Stomach smooth muscle (tissue), 2 donors: Measurements from ENCODE around the gene RHOH.
"Not testable (repeated sequence)": the region's sequence is repeated elsewhere in the genome, so short reads cannot be mapped to it uniquely, and the experiment has no call there.

Experiments used
- H3K27ac ChIP-seq: one replicate; pipeline ENCODE4 v1.7.0; 2013; ENCODE audit warnings: mild to moderate bottlenecking, low read length, inconsistent platforms
- H3K27me3 ChIP-seq, 2 donors: one replicate each; pipeline ENCODE4 v1.7.0; 2013; ENCODE audit warnings: low read length in 2 of 2; ENCODE audit not compliant: insufficient read depth in 2 of 2, control insufficient read depth in 1 of 2
- H3K36me3 ChIP-seq, 2 donors: one replicate each; pipeline ENCODE4 v1.7.0; 2013; ENCODE audit warnings: low read length in 2 of 2; ENCODE audit not compliant: control insufficient read depth in 2 of 2, insufficient read depth in 2 of 2
- H3K4me1 ChIP-seq: one replicate; pipeline ENCODE4 v1.7.0; 2013; ENCODE audit warnings: low read length; ENCODE audit not compliant: control insufficient read depth, insufficient read depth
- H3K4me3 ChIP-seq, 2 donors: one replicate each; pipeline ENCODE4 v1.7.0; 2013; ENCODE audit warnings: low read length in 2 of 2
- H3K9ac ChIP-seq, 2 donors: one replicate each; pipeline ENCODE4 v1.7.0; 2013; ENCODE audit warnings: low read length in 2 of 2, mild to moderate bottlenecking in 1 of 2
- H3K9me3 ChIP-seq, 2 donors: one replicate each; pipeline ENCODE4 v1.7.0; 2013; ENCODE audit warnings: low read length in 2 of 2; ENCODE audit not compliant: control insufficient read depth in 2 of 2
- donor health status: healthy.
- donor health status: Pancreatic carcinoma.

RHOH gene

DNA sequence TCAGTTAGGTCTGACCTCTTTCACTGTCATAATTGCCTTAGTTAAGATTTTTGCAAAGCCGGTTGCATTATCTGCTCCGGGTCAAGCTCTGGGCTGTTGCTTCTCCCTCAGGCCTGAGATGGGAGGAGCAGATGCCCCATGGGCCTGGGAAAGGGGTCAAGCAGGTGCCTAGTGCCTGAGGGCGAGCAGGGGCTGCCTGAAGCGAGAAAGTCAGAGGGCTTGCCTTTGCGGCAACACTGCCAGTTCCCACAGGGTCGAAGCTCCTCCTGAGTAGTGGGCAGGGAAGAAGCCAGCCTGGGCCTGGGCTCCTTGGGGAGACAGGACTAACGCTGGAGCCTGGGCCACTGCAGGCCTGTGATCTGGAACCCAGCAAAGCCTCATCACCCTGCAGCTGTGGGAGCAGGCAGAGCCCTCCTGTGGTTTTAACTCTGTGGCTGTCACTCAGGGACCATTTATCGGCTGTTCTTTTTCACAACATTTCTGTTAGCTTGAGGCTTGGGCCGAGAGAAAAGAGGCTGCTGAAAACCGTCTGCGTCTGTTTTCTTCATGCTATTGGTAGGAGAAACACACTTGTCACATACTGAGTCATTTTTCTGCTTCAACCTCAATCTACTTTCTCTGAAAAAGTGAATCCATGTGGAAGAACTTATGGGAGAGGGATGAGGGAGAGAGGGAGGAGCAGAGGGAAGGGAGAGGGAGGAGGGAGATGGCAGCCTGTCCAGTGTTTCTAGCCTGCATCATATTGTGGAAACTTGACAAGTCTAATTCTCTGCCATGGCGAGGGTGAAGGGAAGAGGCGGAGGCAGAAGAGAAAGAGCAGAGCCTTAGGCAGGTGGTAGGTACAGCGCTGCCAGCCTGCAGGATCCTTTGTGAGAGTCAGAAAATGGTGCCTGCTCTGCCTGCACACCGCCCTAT lies 68.4 kb downstream of the RHOH start:
- H3K4me1 ChIP-seq = no peaks in the 10 kb centered on the region
- H3K27ac ChIP-seq = no peak overlapping the region
- H3K9me3 ChIP-seq = no peaks in the 10 kb centered on the region
- no peak overlapping the region for H3K9ac ChIP-seq
- no peaks in the 10 kb centered on the region for H3K27me3 ChIP-seq
- H3K36me3 ChIP-seq = no peaks in the 10 kb centered on the region
- H3K4me3 ChIP-seq = no peak overlapping the region

GRCh38 chr4:40265910-40266274 lies 69.1 kb downstream of the RHOH start:
- H3K9ac ChIP-seq = no peak overlapping the region
- H3K36me3 ChIP-seq = no peaks in the 10 kb centered on the region
- no peaks in the 10 kb centered on the region for H3K27me3 ChIP-seq
- no peak overlapping the region for H3K4me3 ChIP-seq
- no peaks in the 10 kb centered on the region for H3K4me1 ChIP-seq
- no peaks in the 10 kb centered on the region for H3K9me3 ChIP-seq
- no peak overlapping the region for H3K27ac ChIP-seq

- Histone ChIP-seq H3K4me3 (no peak overlapping the region), H3K9ac (no peak overlapping the region), H3K27me3 (no peaks in the 10 kb centered on the region), H3K9me3 (no peaks in the 10 kb centered on the region), H3K27ac (no peak overlapping the region), H3K4me1 (no peaks in the 10 kb centered on the region), H3K36me3 (no peaks in the 10 kb centered on the region)
Measured at GRCh38 chr4:40269133-40269532, 72.3 kb downstream of the RHOH start.

DNA sequence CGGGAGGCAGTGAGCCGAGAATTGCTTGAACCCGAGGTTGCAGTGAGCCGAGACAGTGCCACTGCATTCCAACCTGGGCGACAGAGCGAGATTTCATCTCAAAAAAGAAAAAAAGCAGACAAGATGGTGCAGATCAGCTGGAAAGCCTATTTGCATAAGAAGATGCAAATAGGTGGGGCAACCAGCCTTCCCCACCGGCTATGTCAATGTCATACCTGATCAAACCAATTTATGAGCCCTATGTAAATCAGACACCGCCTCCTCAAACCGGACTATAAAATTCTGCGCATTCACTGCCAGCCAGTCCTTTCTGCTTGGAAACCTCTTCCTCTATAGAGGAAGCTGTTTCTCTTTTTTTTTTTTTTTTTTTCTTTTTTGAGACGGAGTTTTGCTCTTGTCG lies 73.8 kb downstream of the RHOH start:
- Histone ChIP-seq H3K9ac (no peak overlapping the region), H3K9me3 (no peaks in the 10 kb centered on the region), H3K4me3 (no peak overlapping the region), H3K36me3 (no peaks in the 10 kb centered on the region), H3K27me3 (no peaks in the 10 kb centered on the region), H3K4me1 (no peaks in the 10 kb centered on the region), H3K27ac (no peak overlapping the region)

DNA sequence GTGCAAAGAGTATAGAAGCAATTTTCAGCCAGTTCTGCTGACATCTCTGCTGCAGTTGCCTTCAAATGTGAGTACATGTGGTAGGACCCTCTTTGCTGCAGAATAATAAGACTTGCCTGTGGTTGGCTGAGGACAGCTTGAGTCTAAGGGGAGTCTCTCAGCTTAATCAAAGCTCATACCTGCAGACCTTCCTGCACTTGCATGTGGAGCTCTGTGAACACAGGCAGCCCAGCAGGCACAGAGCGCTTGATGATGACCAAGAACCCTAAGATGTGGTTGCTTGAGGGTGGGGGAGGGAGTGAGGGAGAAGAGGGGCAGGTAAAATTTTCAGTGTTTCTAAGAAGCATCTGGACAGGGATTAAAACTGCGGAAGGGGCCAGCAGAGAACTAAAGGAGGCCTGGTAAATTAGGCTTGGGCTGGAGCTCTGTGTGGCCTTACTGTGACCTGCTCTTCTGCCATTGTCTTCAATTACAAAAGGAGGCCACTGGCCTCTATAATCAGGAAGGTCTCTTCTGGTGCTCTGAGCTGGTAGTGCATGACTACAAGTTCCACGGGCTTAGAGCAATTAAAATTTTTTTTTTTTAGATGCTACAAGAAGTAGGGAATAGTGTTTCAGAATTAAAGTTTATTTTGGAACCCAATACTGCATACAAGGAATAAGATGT lies 78.4 kb downstream of the RHOH start:
- Histone ChIP-seq H3K27me3 (no peaks in the 10 kb centered on the region), H3K9ac (no peak overlapping the region), H3K9me3 (no peaks in the 10 kb centered on the region), H3K4me1 (no peaks in the 10 kb centered on the region), H3K36me3 (no peaks in the 10 kb centered on the region), H3K4me3 (no peak overlapping the region), H3K27ac (no peak overlapping the region)

- Histone ChIP-seq H3K4me3 (no peak overlapping the region), H3K36me3 (no peaks in the 10 kb centered on the region), H3K27ac (no peak overlapping the region), H3K9ac (no peak overlapping the region), H3K4me1 (no peaks in the 10 kb centered on the region), H3K27me3 (no peaks in the 10 kb centered on the region), H3K9me3 (no peaks in the 10 kb centered on the region)
Measured at GRCh38 chr4:40276546-40276945, 79.7 kb downstream of the RHOH start.

DNA sequence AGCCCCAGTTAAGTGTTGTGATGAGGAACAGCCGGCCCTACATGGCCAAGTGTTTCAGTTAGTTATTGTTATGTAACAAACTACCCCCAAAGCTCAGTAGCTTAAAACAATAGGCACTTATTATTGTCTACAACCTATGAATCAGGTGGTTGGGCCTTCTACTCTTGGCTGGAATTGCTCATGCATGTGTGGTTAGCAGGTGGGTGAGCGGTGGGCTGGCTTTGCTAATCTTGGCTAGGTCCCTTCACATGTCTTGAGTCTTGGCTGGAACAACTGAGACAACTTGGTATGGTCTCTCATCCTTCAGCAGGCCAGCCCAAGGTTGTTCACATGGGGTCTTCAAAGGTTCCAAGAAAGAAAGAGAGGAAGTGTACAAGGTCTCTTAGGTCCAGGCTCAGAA lies 83.8 kb downstream of the RHOH start:
- Histone ChIP-seq H3K9me3 (no peaks in the 10 kb centered on the region), H3K4me3 (no peak overlapping the region), H3K27me3 (no peaks in the 10 kb centered on the region), H3K27ac (no peak overlapping the region), H3K4me1 (no peaks in the 10 kb centered on the region), H3K36me3 (no peaks in the 10 kb centered on the region), H3K9ac (no peak overlapping the region)

- Histone ChIP-seq H3K36me3 (no peaks in the 10 kb centered on the region), H3K4me1 (no peaks in the 10 kb centered on the region), H3K4me3 (no peak overlapping the region), H3K27me3 (no peaks in the 10 kb centered on the region), H3K27ac (no peak overlapping the region), H3K9me3 (no peaks in the 10 kb centered on the region), H3K9ac (no peak overlapping the region)
Measured at GRCh38 chr4:40281099-40281498, 84.3 kb downstream of the RHOH start.

- H3K9ac ChIP-seq = no peak overlapping the region
- H3K9me3 ChIP-seq = no peaks in the 10 kb centered on the region
- no peaks in the 10 kb centered on the region for H3K4me1 ChIP-seq
- H3K27me3 ChIP-seq = no peaks in the 10 kb centered on the region
- no peak overlapping the region for H3K27ac ChIP-seq
- H3K36me3 ChIP-seq = no peaks in the 10 kb centered on the region
- no peak overlapping the region for H3K4me3 ChIP-seq
Measured at GRCh38 chr4:40281913-40282312, 85.1 kb downstream of the RHOH start.

- H3K4me3 ChIP-seq, H3K36me3 ChIP-seq, H3K27me3 ChIP-seq, H3K27ac ChIP-seq, H3K9me3 ChIP-seq, H3K9ac ChIP-seq, H3K4me1 ChIP-seq: not testable (repeated sequence)
Measured at GRCh38 chr4:40282857-40283256, 86.0 kb downstream of the RHOH start.

DNA sequence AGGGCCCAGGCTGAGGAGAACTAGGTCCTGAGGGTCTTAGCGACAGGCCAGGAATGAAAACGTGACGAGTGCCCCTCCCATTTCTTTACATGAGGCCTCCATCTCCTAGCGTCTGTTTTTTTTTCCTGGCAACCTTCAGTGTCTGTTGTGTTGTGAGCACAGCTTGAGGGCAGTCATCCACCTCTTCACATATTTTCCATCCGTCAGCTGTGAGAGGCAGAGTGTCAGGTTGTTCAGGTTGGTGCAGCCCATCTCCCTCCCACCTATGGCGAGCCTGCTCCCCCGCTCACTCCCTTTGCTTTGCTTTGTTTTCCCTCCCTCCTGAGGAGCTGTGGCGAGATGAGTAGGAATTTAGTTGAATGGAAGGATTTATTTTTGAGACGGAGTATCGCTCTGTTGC lies 86.6 kb downstream of the RHOH start:
- no peak overlapping the region for H3K4me3 ChIP-seq
- H3K4me1 ChIP-seq = no peaks in the 10 kb centered on the region
- no peaks in the 10 kb centered on the region for H3K36me3 ChIP-seq
- H3K27me3 ChIP-seq = no peaks in the 10 kb centered on the region
- no peak overlapping the region for H3K27ac ChIP-seq
- H3K9ac ChIP-seq = no peak overlapping the region
- no peaks in the 10 kb centered on the region for H3K9me3 ChIP-seq
